ENCODE data around the gene TUBA8. TPM values are rescaled to one million over a fixed set of nuclear protein-coding genes. Genes with fewer than 3 reads are reported as not detected.

Gene TUBA8
- total and polyA plus RNA-seq, 2 experiments from 2014 or later: 0.32 TPM; not detected in 1

- Histone ChIP-seq H3K4me1 (ENCODE audit: insufficient read depth) (0 out of 2 replicates have a peak, but pooled peaks cover 4% of the 10 kb centered on the region), H3K27me3 (replicated peaks; ENCODE audit: insufficient read depth) (no peaks in the 10 kb centered on the region), H3K4me2 (ENCODE audit: unreplicated experiment) (no peak overlapping the region), H3K4me3 (no peak overlapping the region), H3K9me3 (ENCODE audit: low read depth) (no peaks in the 10 kb centered on the region), H3K9ac (no peak overlapping the region), H4K20me1 (ENCODE audit: insufficient read depth) (no peaks in the 10 kb centered on the region), H3K27ac (no peak overlapping the region), H2AFZ (no peak overlapping the region), H3K9me2 (ENCODE audit: insufficient read depth) (no peaks in the 10 kb centered on the region), H3K36me3 (ENCODE audit: low read depth) (peaks cover 25% of the 10 kb centered on the region; the same call in 1 of the 2 replicates), H3K79me2 (ENCODE audit: insufficient read depth) (peaks cover 50% of the 10 kb centered on the region), H3F3A (ENCODE audit: insufficient read depth) (no peaks in the 10 kb centered on the region)
- WGBS, 2 experiments (ENCODE audit: low coverage in 1 of 2, low lambda C conversion rate in 2 of 2, missing lambda C conversion rate in 2 of 2): 93 to 96% methylated on average over 10 of the region's 10 CpGs
- in situ Hi-C loops (cut with MboI): no loop called here
- TF ChIP-seq EZH2 (IDR thresholded peaks at IDR 0.05; ENCODE audit: insufficient read depth, poor library complexity, severe bottlenecking) (no peak), EZH2phosphoT487 (IDR thresholded peaks at IDR 0.05; ENCODE audit: insufficient read depth, low read depth) (no peak)
- no peak for DNase-seq
Measured at GRCh38 chr22:18083406-18083805, 27.2 kb upstream of the TUBA8 start.

GRCh38 chr22:18085188-18085587, 25.4 kb upstream of the TUBA8 start:
- DNase-seq: peak; percentile 70
- H3K9ac ChIP-seq: no peak overlapping the region
- H3K4me2 ChIP-seq (ENCODE audit: unreplicated experiment): no peak overlapping the region
- in situ Hi-C loops (cut with MboI): no loop called here
- no peaks in the 10 kb centered on the region for H3K4me1 ChIP-seq (ENCODE audit: insufficient read depth)
- no peaks in the 10 kb centered on the region for H4K20me1 ChIP-seq (ENCODE audit: insufficient read depth)
- H3K79me2 ChIP-seq (ENCODE audit: insufficient read depth): peaks cover 33% of the 10 kb centered on the region
- TF ChIP-seq EZH2 (IDR thresholded peaks at IDR 0.05; ENCODE audit: insufficient read depth, poor library complexity, severe bottlenecking) (no peak), EZH2phosphoT487 (IDR thresholded peaks at IDR 0.05; ENCODE audit: insufficient read depth, low read depth) (no peak)
- H3F3A ChIP-seq (ENCODE audit: insufficient read depth): no peaks in the 10 kb centered on the region
- H2AFZ ChIP-seq: no peak overlapping the region
- H3K27me3 ChIP-seq (replicated peaks; ENCODE audit: insufficient read depth): no peaks in the 10 kb centered on the region
- no peak overlapping the region for H3K4me3 ChIP-seq
- H3K27ac ChIP-seq: 0 out of 2 replicates have a peak overlapping the region, but pooled peaks have one; percentile 38
- H3K36me3 ChIP-seq (ENCODE audit: low read depth): peaks cover 25% of the 10 kb centered on the region; the same call in 1 of the 2 replicates
- no peaks in the 10 kb centered on the region for H3K9me3 ChIP-seq (ENCODE audit: low read depth)
- no peaks in the 10 kb centered on the region for H3K9me2 ChIP-seq (ENCODE audit: insufficient read depth)

GRCh38 chr22:18087350-18087855, 23.2 kb upstream of the TUBA8 start:
- no peak overlapping the region for H3K4me3 ChIP-seq
- peaks cover 12% of the 10 kb centered on the region for H3K4me1 ChIP-seq (ENCODE audit: insufficient read depth)
- peaks cover 13% of the 10 kb centered on the region for H3K79me2 ChIP-seq (ENCODE audit: insufficient read depth)
- no peaks in the 10 kb centered on the region for H3K27me3 ChIP-seq (replicated peaks; ENCODE audit: insufficient read depth)
- H3K9me2 ChIP-seq (ENCODE audit: insufficient read depth): no peaks in the 10 kb centered on the region
- TF ChIP-seq EZH2 (IDR thresholded peaks at IDR 0.05; ENCODE audit: insufficient read depth, poor library complexity, severe bottlenecking): no peak
- no peak for TF ChIP-seq EZH2phosphoT487 (IDR thresholded peaks at IDR 0.05; ENCODE audit: insufficient read depth, low read depth)
- DNase-seq: no peak
- no peaks in the 10 kb centered on the region for H4K20me1 ChIP-seq (ENCODE audit: insufficient read depth)
- no peak overlapping the region for H3K27ac ChIP-seq
- no peak overlapping the region for H2AFZ ChIP-seq
- no peak overlapping the region for H3K9ac ChIP-seq
- in situ Hi-C loops (cut with MboI): no loop called here
- 73 to 75% methylated on average over 13 of the region's 13 CpGs for WGBS, 2 experiments (ENCODE audit: low coverage in 1 of 2, low lambda C conversion rate in 2 of 2, missing lambda C conversion rate in 2 of 2)
- H3F3A ChIP-seq (ENCODE audit: insufficient read depth): peaks cover 15% of the 10 kb centered on the region
- no peak overlapping the region for H3K4me2 ChIP-seq (ENCODE audit: unreplicated experiment)
- no peaks in the 10 kb centered on the region for H3K9me3 ChIP-seq (ENCODE audit: low read depth)
- H3K36me3 ChIP-seq (ENCODE audit: low read depth): peaks cover 11% of the 10 kb centered on the region; the same call in 1 of the 2 replicates

GRCh38 chr22:18088825-18089568, 21.6 kb upstream of the TUBA8 start:
- Histone ChIP-seq H3K9ac (no peak overlapping the region), H3K4me2 (ENCODE audit: unreplicated experiment) (no peak overlapping the region), H3F3A (ENCODE audit: insufficient read depth) (peaks cover 23% of the 10 kb centered on the region), H3K9me3 (ENCODE audit: low read depth) (no peaks in the 10 kb centered on the region), H3K4me1 (ENCODE audit: insufficient read depth) (peaks cover 15% of the 10 kb centered on the region), H3K4me3 (no peak overlapping the region), H4K20me1 (ENCODE audit: insufficient read depth) (no peaks in the 10 kb centered on the region), H3K9me2 (ENCODE audit: insufficient read depth) (no peaks in the 10 kb centered on the region), H3K36me3 (ENCODE audit: low read depth) (peaks cover 4% of the 10 kb centered on the region; the same call in 1 of the 2 replicates), H3K27ac (no peak overlapping the region), H3K27me3 (replicated peaks; ENCODE audit: insufficient read depth) (no peaks in the 10 kb centered on the region), H2AFZ (no peak overlapping the region), H3K79me2 (ENCODE audit: insufficient read depth) (no peaks in the 10 kb centered on the region)
- in situ Hi-C loops (cut with MboI): no loop called here
- no peak for DNase-seq
- WGBS, 2 experiments (ENCODE audit: low coverage in 1 of 2, low lambda C conversion rate in 2 of 2, missing lambda C conversion rate in 2 of 2): 96 to 97% methylated on average over 11 of the region's 11 CpGs
- TF ChIP-seq EZH2 (IDR thresholded peaks at IDR 0.05; ENCODE audit: insufficient read depth, poor library complexity, severe bottlenecking) (no peak), EZH2phosphoT487 (IDR thresholded peaks at IDR 0.05; ENCODE audit: insufficient read depth, low read depth) (no peak)

All from GM23248 (cell line).